WTC11 (cell line): ENCODE results near the gene PPM1G. TPM values are rescaled to one million over a fixed set of nuclear protein-coding genes. Genes with fewer than 3 reads are reported as not detected.
A peak's percentile ranks its signal among the peaks of the same experiment; 100 is the strongest.

Experiments used
- CREM ChIP-seq: sonication (generic); formaldehyde crosslinking; IDR thresholded peaks from 2 replicates; pipeline ENCODE4 v1.8.1; 2022; ENCODE audit warnings: mild to moderate bottlenecking, missing genetic modification reagents, moderate library complexity
- E2F4 ChIP-seq: sonication (generic); formaldehyde crosslinking; IDR thresholded peaks from 2 replicates; pipeline ENCODE4 v1.8.1; 2022; ENCODE audit warnings: low read depth, mild to moderate bottlenecking, moderate library complexity, missing genetic modification reagents, borderline replicate concordance
- ELF4 ChIP-seq: sonication (generic); formaldehyde crosslinking; IDR thresholded peaks from 2 replicates; pipeline ENCODE4 v1.8.1; 2022; ENCODE audit warnings: low read depth, mild to moderate bottlenecking, moderate library complexity, missing genetic modification reagents
- GTF2I ChIP-seq: fragments of 250-450 bp; sonication (Bioruptor Pico); conservative IDR thresholded peaks from 2 replicates; pipeline ENCODE4 v1.4.0; 2021; ENCODE audit warnings: mild to moderate bottlenecking
- HMGXB4 ChIP-seq: sonication (generic); formaldehyde crosslinking; IDR thresholded peaks from 2 replicates; pipeline ENCODE4 v1.8.1; 2023; ENCODE audit warnings: mild to moderate bottlenecking, moderate library complexity, missing genetic modification reagents
- IRF2 ChIP-seq: sonication (generic); formaldehyde crosslinking; IDR thresholded peaks from 2 replicates; pipeline ENCODE4 v1.8.0; 2022; ENCODE audit warnings: low read depth, missing genetic modification reagents, borderline replicate concordance
- NR2C2 ChIP-seq: sonication (generic); formaldehyde crosslinking; IDR thresholded peaks from 2 replicates; pipeline ENCODE4 v1.8.0; 2022; ENCODE audit warnings: mild to moderate bottlenecking, missing genetic modification reagents
- PRDM15 ChIP-seq: sonication (generic); formaldehyde crosslinking; IDR thresholded peaks from 2 replicates; pipeline ENCODE4 v1.8.0; 2022; ENCODE audit warnings: missing genetic modification reagents
- RELA ChIP-seq: sonication (generic); formaldehyde crosslinking; IDR thresholded peaks from 2 replicates; pipeline ENCODE4 v1.8.1; 2022; ENCODE audit warnings: missing genetic modification reagents, mild to moderate bottlenecking, borderline replicate concordance
- TP53 ChIP-seq: sonication (generic); formaldehyde crosslinking; IDR thresholded peaks from 2 replicates; pipeline ENCODE4 v1.8.1; 2023; ENCODE audit warnings: mild to moderate bottlenecking, missing genetic modification reagents
- ZNF219 ChIP-seq: sonication (generic); formaldehyde crosslinking; IDR thresholded peaks from 2 replicates; pipeline ENCODE4 v1.8.0; 2023; ENCODE audit warnings: missing genetic modification reagents, mild to moderate bottlenecking, borderline replicate concordance
- ZNF281 ChIP-seq: sonication (generic); formaldehyde crosslinking; IDR thresholded peaks from 2 replicates; pipeline ENCODE4 v1.8.0; 2023; ENCODE audit warnings: mild to moderate bottlenecking, missing genetic modification reagents
- ZNF416 ChIP-seq: fragments of 250-450 bp; sonication (Bioruptor Pico); IDR thresholded peaks from 2 replicates; pipeline ENCODE4 v1.9.0; 2021; ENCODE audit warnings: mild to moderate bottlenecking, inconsistent platforms
- ZNF671 ChIP-seq: fragments of 250-450 bp; sonication (Bioruptor Pico); IDR thresholded peaks from 2 replicates; pipeline ENCODE4 v1.8.0; 2021; ENCODE audit warnings: mild to moderate bottlenecking
- total RNA-seq: library from RNA; stranded (reverse); gene quantifications from 3 replicates; pipeline ENCODE4 v1.2.3, GENCODE V29; 2021
- TF ChIP-seq, protein P1 (sequence below): fragments of 250-450 bp; sonication (Bioruptor Pico); IDR thresholded peaks from 2 replicates; pipeline ENCODE4 v2.1.2; 2022; ENCODE audit warnings: mild to moderate bottlenecking, moderate library complexity
- TF ChIP-seq, protein P2 (sequence below): sonication (generic); formaldehyde crosslinking; IDR thresholded peaks from 2 replicates; pipeline ENCODE4 v1.8.1; 2023; ENCODE audit warnings: mild to moderate bottlenecking, missing genetic modification reagents
- TF ChIP-seq, protein P3 (sequence below): fragments of 250-450 bp; sonication (Bioruptor Pico); conservative IDR thresholded peaks from 2 replicates; pipeline ENCODE4 v1.9.0; 2021; ENCODE audit warnings: mild to moderate bottlenecking
- TF ChIP-seq, protein P4 (sequence below): sonication (generic); formaldehyde crosslinking; IDR thresholded peaks from 2 replicates; pipeline ENCODE4 v1.8.0; 2022; ENCODE audit warnings: mild to moderate bottlenecking, missing genetic modification reagents
- TF ChIP-seq, protein P5 (sequence below): sonication (generic); formaldehyde crosslinking; IDR thresholded peaks from 2 replicates; pipeline ENCODE4 v1.8.1; 2023; ENCODE audit warnings: mild to moderate bottlenecking, missing genetic modification reagents, moderate library complexity
- TF ChIP-seq, protein P6 (sequence below): sonication (generic); formaldehyde crosslinking; IDR thresholded peaks from 2 replicates; pipeline ENCODE4 v1.8.1; 2023; ENCODE audit warnings: mild to moderate bottlenecking, missing genetic modification reagents, moderate library complexity

The PPM1G gene
- total RNA-seq, 1 experiment from 2014 or later: 193 TPM

DNA sequence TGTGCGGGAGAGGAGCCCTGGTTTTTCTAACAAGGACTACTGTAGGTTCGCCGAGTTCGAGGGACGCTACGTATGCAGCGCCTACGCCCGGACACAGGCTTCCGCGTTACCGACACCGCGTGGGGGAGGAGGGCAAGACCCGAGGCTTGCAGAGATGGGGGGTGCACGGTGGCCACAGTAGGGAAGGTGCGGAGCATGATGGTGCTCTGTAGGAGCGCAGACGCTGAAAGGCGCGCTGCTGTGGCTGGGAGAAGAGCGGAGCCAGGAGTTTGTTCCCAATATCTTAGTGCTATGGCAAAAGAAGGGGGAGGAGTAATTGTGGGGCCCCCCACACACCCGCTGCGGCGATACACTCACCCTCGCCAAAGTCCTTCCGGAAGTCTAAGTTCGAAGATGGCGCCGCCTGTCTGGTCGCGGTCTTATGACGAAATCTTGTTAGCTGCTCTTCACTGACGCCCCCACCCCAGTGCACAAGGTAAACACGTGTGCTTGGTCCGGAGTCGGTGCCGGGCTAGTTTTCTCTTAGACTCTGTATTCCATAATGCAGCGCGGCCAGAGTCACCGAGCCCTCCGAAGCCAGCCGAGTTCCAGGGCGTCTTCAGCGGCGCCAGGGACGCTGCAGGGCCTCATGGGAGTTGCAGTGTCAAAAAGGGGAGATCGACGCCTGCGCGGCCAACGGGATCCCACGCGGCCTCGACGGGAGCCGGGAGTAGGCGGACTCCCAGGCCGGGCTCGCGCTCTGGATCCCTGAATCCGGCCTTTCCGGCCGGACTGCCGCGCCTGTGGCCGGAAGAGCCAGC, 52.8 kb downstream of the PPM1G start, which contains the start of gene GTF3C2 (continued):
- TF ChIP-seq ZNF281 (CRISPR knock-in tag) (no peak), RELA (CRISPR knock-in tag) (peak; percentile 52; the same call in 1 of the 2 replicates), ZNF671 (CRISPR knock-in tag) (no peak), ELF4 (CRISPR knock-in tag) (no peak), NR2C2 (CRISPR knock-in tag) (no peak; the same call in 1 of the 2 replicates), HMGXB4 (CRISPR knock-in tag) (peak; percentile 40; the same call in 1 of the 2 replicates), PRDM15 (CRISPR knock-in tag) (peak; percentile 50; the same call in 1 of the 2 replicates), E2F4 (CRISPR knock-in tag) (no peak), ZNF416 (CRISPR knock-in tag) (no peak), ZNF219 (CRISPR knock-in tag) (no peak), CREM (CRISPR knock-in tag) (peak; percentile 97), GTF2I (CRISPR knock-in tag) (no peak), TP53 (CRISPR knock-in tag) (peak; percentile 72; the same call in 1 of the 2 replicates), IRF2 (CRISPR knock-in tag) (no peak)
- TF ChIP-seq, protein P1, sequence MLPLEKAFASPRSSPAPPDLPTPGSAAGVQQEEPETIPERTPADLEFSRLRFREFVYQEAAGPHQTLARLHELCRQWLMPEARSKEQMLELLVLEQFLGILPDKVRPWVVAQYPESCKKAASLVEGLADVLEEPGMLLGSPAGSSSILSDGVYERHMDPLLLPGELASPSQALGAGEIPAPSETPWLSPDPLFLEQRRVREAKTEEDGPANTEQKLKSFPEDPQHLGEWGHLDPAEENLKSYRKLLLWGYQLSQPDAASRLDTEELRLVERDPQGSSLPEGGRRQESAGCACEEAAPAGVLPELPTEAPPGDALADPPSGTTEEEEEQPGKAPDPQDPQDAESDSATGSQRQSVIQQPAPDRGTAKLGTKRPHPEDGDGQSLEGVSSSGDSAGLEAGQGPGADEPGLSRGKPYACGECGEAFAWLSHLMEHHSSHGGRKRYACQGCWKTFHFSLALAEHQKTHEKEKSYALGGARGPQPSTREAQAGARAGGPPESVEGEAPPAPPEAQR (CRISPR knock-in tag): no peak
- TF ChIP-seq, protein P2, sequence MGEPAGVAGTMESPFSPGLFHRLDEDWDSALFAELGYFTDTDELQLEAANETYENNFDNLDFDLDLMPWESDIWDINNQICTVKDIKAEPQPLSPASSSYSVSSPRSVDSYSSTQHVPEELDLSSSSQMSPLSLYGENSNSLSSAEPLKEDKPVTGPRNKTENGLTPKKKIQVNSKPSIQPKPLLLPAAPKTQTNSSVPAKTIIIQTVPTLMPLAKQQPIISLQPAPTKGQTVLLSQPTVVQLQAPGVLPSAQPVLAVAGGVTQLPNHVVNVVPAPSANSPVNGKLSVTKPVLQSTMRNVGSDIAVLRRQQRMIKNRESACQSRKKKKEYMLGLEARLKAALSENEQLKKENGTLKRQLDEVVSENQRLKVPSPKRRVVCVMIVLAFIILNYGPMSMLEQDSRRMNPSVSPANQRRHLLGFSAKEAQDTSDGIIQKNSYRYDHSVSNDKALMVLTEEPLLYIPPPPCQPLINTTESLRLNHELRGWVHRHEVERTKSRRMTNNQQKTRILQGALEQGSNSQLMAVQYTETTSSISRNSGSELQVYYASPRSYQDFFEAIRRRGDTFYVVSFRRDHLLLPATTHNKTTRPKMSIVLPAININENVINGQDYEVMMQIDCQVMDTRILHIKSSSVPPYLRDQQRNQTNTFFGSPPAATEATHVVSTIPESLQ: no peak
- TF ChIP-seq, protein P3, sequence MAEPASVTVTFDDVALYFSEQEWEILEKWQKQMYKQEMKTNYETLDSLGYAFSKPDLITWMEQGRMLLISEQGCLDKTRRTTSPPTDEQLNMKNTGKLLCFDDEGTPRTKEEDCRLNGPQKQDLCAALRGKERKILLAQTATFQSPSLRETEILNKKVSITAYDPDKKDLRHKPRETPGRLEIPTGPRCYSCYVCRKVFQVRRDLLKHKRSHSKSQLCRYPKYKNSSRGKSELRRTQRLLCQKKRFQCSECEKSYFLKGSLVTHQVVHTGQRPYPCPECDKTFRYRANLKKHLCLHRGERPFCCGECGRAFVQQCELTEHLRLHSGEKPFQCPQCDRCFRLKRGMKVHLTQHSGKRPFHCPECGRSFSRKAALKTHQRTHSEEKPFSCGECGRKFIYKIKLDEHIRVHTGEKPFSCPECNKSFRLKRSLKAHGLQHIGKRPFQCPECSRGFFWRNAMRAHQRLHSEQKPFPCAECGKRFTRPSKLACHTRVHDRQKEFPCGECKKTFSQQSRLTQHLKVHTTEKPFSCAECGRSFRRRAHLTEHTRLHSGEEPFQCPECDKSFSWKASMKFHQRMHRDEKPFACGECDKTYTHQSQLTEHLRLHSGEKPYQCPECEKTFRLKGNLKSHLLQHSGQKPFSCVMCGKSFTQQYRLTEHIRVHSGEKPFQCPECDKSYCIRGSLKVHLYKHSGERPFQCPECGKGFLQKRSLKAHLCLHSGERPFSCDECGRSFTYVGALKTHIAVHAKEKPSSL (CRISPR knock-in tag): no peak
- TF ChIP-seq, protein P4, sequence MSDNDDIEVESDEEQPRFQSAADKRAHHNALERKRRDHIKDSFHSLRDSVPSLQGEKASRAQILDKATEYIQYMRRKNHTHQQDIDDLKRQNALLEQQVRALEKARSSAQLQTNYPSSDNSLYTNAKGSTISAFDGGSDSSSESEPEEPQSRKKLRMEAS (CRISPR knock-in tag): peak; percentile 95
- TF ChIP-seq, protein P5, sequence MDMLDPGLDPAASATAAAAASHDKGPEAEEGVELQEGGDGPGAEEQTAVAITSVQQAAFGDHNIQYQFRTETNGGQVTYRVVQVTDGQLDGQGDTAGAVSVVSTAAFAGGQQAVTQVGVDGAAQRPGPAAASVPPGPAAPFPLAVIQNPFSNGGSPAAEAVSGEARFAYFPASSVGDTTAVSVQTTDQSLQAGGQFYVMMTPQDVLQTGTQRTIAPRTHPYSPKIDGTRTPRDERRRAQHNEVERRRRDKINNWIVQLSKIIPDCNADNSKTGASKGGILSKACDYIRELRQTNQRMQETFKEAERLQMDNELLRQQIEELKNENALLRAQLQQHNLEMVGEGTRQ (CRISPR knock-in tag): peak; percentile 73
- TF ChIP-seq, protein P6, sequence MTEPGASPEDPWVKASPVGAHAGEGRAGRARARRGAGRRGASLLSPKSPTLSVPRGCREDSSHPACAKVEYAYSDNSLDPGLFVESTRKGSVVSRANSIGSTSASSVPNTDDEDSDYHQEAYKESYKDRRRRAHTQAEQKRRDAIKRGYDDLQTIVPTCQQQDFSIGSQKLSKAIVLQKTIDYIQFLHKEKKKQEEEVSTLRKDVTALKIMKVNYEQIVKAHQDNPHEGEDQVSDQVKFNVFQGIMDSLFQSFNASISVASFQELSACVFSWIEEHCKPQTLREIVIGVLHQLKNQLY (CRISPR knock-in tag): no peak
